ENCODE results near the gene GALT. TPM values are rescaled to one million over a fixed set of nuclear protein-coding genes. Genes with fewer than 3 reads are reported as not detected.

Gene GALT
- total RNA-seq, 6 donors from 2014 or later: 33.4 to 141 (median 44.3) TPM

- no peaks in the 10 kb centered on the region for H3K36me3 ChIP-seq
- DNase-seq: no peak
- TF ChIP-seq CTCF (IDR thresholded peaks at IDR 0.05): no peak
- no peak for TF ChIP-seq EP300 (IDR thresholded peaks at IDR 0.05)
- no peak for TF ChIP-seq POLR2A (IDR thresholded peaks at IDR 0.05)
- no peak for TF ChIP-seq POLR2AphosphoS5 (IDR thresholded peaks at IDR 0.05)
- H3K9me3 ChIP-seq: no peaks in the 10 kb centered on the region
- H3K4me3 ChIP-seq: no peak overlapping the region
- ATAC-seq (ENCODE audit: low FRiP score in 2 of 2): no peak
- peaks cover 0 to 12% (median 3%) of the 10 kb centered on the region in 4 donors for H3K4me1 ChIP-seq
- 65 to 76% methylated on average over 5 of the region's 5 CpGs for WGBS, 2 donors
- H3K27ac ChIP-seq: no peak overlapping the region
- no peaks in the 10 kb centered on the region for H3K27me3 ChIP-seq
Observed at GRCh38 chr9:34688329-34689115, 42.0 kb downstream of the GALT start.

- H3K36me3 ChIP-seq: no peaks in the 10 kb centered on the region
- H3K4me3 ChIP-seq: no peak overlapping the region
- WGBS, 2 donors: 81 to 93% methylated on average over 4 of the region's 4 CpGs
Observed at GRCh38 chr9:34689116-34689470, 42.6 kb downstream of the GALT start.

GRCh38 chr9:34689512-34689911, 43.0 kb downstream of the GALT start:
- TF ChIP-seq POLR2AphosphoS5 (IDR thresholded peaks at IDR 0.05) (no peak), CTCF (IDR thresholded peaks at IDR 0.05) (no peak), EP300 (IDR thresholded peaks at IDR 0.05) (no peak), POLR2A (IDR thresholded peaks at IDR 0.05) (no peak)
- H3K27me3 ChIP-seq: no peaks in the 10 kb centered on the region
- no peak for ATAC-seq (ENCODE audit: low FRiP score in 2 of 2)
- DNase-seq: no peak
- no peak overlapping the region for H3K27ac ChIP-seq
- no peaks in the 10 kb centered on the region for H3K9me3 ChIP-seq
- 88 to 89% methylated on average over 8 of the region's 8 CpGs for WGBS, 2 donors
- H3K4me1 ChIP-seq: peaks cover 0 to 12% (median 3%) of the 10 kb centered on the region in 4 donors
- no peak overlapping the region for H3K4me3 ChIP-seq
- H3K36me3 ChIP-seq: no peaks in the 10 kb centered on the region

More at GRCh38 chr9:34689116-34689470, 42.6 kb downstream of the GALT start:
- DNase-seq (no peak), ATAC-seq (ENCODE audit: low FRiP score in 2 of 2) (no peak)
- Histone ChIP-seq H3K27ac (no peak overlapping the region), H3K9me3 (no peaks in the 10 kb centered on the region), H3K27me3 (no peaks in the 10 kb centered on the region), H3K4me1 (peaks cover 0 to 12% (median 3%) of the 10 kb centered on the region in 4 donors)
- TF ChIP-seq CTCF (IDR thresholded peaks at IDR 0.05) (no peak), POLR2A (IDR thresholded peaks at IDR 0.05) (no peak), POLR2AphosphoS5 (IDR thresholded peaks at IDR 0.05) (no peak), EP300 (IDR thresholded peaks at IDR 0.05) (no peak)

- no peak within 1 kb of the TSS for H3K4me3 ChIP-seq
- no peaks in the 10 kb centered on the region for H3K36me3 ChIP-seq
- TF ChIP-seq POLR2AphosphoS5 (IDR thresholded peaks at IDR 0.05) (no peak), EP300 (IDR thresholded peaks at IDR 0.05) (no peak), CTCF (IDR thresholded peaks at IDR 0.05) (no peak), POLR2A (IDR thresholded peaks at IDR 0.05) (no peak)
- peaks cover 0 to 12% (median 3%) of the 10 kb centered on the region in 4 donors for H3K4me1 ChIP-seq
- DNase-seq (no peak), ATAC-seq (ENCODE audit: low FRiP score in 2 of 2) (no peak)
- H3K27ac ChIP-seq: no peak within 1 kb of the TSS
- no peaks in the 10 kb centered on the region for H3K27me3 ChIP-seq
- no peaks in the 10 kb centered on the region for H3K9me3 ChIP-seq
- 53 to 63% methylated on average over 6 of the region's 6 CpGs for WGBS, 2 donors
Observed at GRCh38 chr9:34690983-34691935, 44.8 kb downstream of the GALT start, which contains the start of gene CCL19. CCL19 (minus strand) TSS chr9:34691276; CDS start chr9:34691139, 137 bp downstream.

Data from upper lobe of left lung (tissue), 6 donors.